T1000 (cell line): Measurements from ENCODE around the gene CORO7.

Experiments
- DNase-seq: peaks from one replicate; lab custom pipeline; 2025; ENCODE audit warnings: mixed read lengths; lab: John Stamatoyannopoulos, UW

The CORO7 gene

DNA sequence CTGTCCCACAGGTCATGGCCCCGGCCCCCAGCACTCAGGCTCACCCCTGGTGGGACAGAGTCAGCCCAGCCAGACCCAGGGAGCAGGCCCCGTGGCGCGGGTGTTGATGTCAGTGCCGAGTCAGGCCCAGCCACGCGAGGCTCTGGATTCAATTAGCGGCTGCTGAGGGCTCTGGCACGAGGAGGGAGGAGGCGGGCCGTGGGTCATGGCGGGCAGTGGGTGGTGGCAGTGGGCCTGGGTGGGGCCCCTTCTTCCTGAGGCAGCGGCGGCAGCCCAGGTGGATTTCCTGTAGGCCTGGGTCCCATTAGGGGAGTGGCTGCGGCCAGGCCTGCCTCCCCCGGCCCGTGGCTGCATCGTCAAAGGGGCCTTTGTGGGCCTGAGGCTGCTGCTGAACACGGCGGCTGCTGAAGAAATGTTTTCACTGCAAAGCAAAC, 31.9 kb downstream of the CORO7 start:
- no peak for DNase-seq

- DNase-seq: no peak
These were observed 32.6 kb downstream of the CORO7 start for GRCh38 chr16:4383591-4384444.

GRCh38 chr16:4382795-4383357, 33.5 kb downstream of the CORO7 start:
- DNase-seq: no peak

- no peak for DNase-seq
These were observed 34.2 kb downstream of the CORO7 start for GRCh38 chr16:4381935-4382794.

- no peak for DNase-seq
These were observed 35.1 kb downstream of the CORO7 start for GRCh38 chr16:4381072-4381934.

DNA sequence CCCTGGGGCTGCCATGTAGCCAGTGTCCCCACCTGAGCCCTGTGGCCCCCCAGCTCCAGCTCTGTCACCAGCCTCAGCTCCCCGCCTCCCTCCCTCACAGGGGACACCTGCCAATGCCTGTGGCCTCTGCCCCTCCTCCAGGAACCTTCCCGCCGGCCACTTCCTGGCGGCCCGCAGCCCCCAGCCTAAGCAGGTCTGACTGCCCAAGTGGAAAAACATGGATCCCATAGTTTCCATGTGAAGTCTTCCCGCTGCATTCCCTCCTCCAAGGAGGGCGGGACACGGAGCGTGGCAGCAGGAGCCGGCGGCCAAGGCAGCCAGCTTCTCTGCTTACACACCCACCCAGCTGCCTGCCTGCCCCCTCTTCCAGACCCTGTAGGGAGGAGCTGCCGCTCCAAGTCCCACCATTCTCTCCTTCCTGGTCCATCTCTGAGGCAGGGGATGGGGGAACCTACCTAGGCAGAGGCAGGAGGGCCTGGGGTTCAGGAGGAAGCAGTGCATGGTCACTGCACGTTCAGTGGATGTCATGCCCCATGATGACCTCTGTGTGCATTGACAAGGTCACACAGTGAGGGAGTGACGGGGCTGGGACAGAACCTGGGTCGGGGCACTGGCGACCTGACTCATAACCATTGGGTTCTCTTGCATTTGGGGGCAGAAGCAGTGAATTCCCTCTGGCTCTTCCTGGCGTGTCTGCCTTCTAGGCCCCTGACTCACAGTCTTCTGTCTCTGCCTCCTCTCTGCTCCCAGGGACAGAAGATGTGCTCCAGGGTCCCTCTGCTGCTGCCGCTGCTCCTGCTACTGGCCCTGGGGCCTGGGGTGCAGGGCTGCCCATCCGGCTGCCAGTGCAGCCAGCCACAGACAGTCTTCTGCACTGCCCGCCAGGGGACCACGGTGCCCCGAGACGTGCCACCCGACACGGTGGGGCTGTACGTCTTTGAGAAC, 36.0 kb downstream of the CORO7 start:
- DNase-seq: no peak

DNA sequence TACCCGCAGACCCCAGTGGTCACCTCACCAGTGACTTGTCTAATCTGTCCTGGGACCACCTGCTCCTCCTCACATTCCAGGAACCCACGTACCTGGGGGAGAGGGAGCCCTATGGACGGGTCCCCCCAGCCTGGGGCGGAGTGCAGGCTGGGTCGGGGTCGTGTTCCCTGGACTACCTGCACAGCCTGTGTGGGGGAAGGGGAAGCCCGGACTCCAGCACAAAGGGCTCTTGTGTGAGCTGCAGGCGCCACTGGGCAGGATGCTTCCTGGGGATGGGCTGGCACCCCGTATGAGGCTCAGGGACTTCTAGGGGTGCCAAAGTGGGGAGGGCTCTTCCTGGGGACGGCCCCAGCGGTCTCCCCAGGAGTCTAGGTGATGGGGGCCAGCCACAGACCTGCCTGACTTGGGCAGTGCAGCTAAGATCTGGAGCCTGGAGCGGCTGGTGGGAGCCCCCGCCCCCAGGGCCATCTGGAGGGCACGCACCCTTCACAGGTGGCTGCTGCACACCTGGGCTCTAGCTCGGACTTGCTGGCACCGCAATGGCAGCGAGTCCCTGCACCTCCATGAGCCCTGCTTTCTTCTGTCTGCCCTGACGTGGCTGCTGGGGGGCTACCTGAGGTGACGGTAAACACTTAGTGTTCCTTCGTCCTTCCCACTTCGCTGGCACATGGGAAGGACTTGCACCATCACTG, 37.3 kb downstream of the CORO7 start:
- DNase-seq: no peak

GRCh38 chr16:4378161-4378666, 38.2 kb downstream of the CORO7 start:
- no peak for DNase-seq

- no peak for DNase-seq
These were observed 38.7 kb downstream of the CORO7 start for GRCh38 chr16:4377573-4378154.

DNA sequence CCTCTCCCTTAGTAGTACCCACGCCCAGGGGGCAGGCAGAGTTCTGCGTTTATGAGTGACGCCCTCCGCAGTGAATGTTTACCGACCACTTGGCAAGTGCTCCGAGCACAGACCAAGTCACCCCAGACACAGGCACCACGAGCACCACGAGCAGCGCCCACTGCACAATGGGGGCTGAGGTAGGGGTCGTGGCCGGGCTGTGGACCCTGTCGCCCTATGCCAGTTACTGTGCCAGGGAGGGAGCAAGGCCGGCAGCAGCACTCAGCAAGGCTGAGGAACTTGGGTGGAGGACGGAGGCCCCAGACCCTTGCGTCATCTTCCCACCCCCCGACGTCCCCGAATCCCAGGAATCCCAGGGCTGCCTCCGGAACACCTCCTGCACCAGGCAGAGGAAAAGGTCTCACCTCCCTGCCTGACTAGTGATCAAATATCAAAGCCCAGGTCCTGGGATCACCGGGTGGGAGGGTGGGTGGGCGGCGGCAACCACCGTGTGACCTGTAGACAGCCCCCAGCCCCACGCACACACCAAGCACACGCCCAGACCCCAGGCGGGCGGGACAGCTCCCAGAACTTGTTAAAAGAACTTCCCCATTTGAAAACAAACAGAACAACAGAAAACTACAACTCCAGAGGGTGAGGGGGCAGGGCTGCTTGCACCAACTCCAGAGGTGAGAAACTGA, 39.4 kb downstream of the CORO7 start:
- no peak for DNase-seq

DNA sequence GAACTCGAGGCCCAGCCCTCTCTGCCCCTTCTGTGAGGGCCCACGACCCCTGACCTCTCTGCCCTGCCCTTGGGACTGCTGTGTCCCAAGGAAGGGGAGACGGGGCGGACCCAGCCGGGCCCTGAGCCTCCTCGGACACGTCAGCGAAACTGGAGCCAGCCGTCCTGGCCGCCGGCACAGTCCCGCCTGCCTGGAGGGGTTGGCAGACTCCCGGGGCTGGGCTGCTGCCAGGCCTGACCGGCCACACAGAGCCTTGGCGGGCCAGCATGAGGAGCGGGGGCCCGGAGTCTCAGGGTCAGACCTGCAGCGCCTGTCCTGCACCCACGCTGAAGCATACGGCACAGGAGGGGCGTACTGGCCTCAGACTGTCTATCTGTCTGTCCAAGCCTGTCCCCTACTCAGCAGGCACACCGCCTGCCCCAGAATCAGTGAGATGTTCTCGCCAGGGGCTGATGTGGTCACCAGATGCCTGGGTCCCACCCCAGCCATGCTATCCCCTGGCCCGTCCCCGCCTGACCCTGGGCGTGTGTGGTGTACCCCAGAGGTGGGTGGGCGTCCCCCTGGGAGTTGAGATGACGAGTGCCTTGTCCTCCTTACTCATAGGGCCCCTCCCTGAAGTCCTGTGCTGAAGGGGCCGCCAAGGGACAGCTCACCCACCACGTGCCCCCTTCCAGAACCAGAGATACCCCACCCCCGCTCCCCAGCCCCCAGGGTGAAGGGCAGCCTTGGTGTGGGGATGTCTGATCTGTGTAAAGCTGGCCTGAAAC, 40.1 kb downstream of the CORO7 start:
- peak; percentile 77 for DNase-seq

- peak; percentile 67 for DNase-seq
These were observed 40.7 kb downstream of the CORO7 start for GRCh38 chr16:4375717-4376116.

DNA sequence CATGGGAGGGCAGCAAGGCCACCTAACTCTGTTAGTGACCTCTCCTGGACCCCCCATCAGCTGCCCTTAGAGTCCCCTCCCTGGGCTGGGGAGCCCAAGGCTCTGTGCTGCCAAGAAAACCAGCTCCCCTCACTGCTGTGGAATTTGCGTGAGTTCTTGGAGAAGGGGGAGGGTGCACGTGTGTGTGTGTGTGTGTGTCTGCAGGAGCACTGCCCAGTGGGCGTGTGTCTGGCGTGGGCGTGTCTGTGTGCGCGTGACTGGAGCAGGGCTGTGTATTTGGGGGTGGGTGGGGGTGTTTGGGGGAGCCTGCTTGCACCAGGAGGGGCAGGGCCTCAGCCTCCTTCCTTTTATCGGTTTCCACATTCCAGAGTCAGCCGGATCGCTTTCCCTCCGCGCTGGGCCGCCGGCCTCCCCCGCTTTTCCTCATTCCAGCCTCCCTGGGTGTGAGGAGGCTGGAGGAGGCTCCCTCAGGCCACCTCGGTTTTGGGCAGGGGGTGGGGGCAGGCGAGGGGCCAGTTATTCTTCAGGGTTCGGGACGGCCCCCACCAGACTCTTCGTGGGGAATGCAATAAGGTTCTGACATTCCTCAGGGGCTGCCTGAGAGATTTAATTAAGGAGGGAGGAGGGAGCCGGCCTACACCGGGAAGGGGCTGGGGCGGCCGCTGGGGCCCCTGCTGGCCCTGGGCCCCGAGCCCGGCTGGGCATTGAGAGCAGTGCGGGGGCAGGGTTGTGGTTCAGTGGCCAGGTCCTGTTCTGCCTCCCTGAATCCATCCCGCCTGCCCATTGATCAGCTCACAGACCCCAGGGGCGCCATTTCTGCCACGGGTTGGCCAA, 42.3 kb downstream of the CORO7 start:
- peak; percentile 62 for DNase-seq

GRCh38 chr16:4373356-4373908, 43.0 kb downstream of the CORO7 start:
- DNase-seq: no peak

DNA sequence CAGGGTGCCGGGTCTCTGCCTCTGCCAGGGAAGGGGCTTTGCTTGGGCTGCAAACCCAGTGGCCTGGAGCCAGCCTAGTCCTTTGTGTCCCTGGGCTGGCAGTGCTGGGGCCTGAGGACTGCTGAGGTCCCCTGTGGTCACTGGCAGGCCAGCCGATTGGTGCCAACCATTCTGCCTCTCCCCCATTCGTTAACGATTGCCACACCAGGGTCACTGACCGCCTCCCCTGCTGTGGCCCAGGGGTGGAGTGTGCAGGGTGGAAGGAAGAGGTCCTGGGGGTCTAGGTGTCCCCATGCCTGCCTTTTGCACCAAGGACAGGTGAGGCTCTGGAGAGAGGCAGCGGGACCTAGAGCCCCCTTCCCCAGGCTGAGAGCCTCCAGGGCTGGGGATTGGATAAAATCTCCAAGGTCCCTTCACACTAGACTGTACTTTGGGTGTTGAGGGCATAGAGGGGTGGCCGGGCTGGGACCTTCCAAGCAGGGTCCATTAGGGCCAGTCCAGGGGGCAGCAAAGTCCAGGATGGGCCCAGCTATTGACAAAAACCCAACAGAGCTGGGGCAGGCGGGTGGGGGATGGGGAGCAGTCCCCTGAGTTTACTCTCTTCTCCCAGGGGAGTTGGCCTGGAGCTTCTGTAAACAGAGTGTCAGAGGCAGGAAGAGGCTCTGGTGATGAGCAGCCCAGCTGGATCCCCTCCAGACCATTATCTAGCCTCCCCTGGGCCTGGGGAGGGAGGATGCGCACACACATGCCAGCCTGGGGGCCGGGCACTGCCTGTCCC, 43.6 kb downstream of the CORO7 start:
- peak; percentile 41 for DNase-seq

DNA sequence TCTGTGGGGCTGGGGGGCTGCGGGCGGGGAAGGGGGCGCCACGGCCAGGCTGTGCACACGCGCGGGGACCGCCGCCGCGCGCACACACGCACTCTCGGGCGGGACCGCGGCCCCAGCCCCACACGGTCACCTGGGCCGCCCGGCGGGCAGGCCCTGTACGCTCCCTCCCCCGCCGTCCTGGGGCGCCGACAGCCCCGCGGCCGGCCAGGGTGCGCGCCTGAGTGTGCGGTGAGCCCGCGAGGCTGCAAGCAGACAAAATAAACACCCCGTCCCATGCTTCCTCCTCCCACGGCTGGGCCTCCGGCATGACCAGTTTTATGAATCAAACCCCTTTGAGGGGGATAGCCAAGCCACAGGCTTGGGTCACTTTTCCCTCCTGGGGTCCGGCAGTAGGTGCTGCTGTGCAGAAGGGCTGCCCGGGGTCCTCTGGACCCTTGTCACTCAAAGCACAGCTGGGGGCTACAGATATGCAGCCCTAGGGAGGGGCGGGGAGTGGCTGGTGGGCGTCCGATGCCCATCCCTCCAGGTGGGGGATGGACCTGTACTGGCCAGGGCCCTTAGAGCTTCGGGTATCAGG, 44.3 kb downstream of the CORO7 start:
- DNase-seq: no peak
